ENCODE measurements around the gene KCNMB3. TPM values are rescaled to one million over a fixed set of nuclear protein-coding genes. Genes with fewer than 3 reads are reported as not detected.
"Not testable (repeated sequence)": the region's sequence is repeated elsewhere in the genome, so short reads cannot be mapped to it uniquely, and the experiment has no call there.

The KCNMB3 gene
- total and polyA plus RNA-seq, 4 donors = 2.5 to 6.2 (median 4.0) TPM

GRCh38 chr3:179268400-179269051 is 17.6 kb upstream of the KCNMB3 start:
- intact Hi-C loops (cut with DNase I) = no loop called here
- WGBS, 2 donors = 44 to 59% methylated on average over 4 of the region's 4 CpGs
- ATAC-seq (ENCODE audit: low FRiP score) = no peak

GRCh38 chr3:179266701-179267211 is 15.8 kb upstream of the KCNMB3 start:
- intact Hi-C loops (cut with DNase I) = no loop called here
- H3K4me1 ChIP-seq (ENCODE audit: control insufficient read depth in 1 of 2, insufficient read depth in 2 of 2, low read length in 2 of 2) = no peaks in the 10 kb centered on the region
- no peaks in the 10 kb centered on the region for H3K27me3 ChIP-seq (ENCODE audit: control insufficient read depth in 1 of 2, insufficient read depth in 2 of 2, low read length in 1 of 2)
- no peak overlapping the region for H3K4me3 ChIP-seq (ENCODE audit: low read length in 2 of 2)
- no peaks in the 10 kb centered on the region for H3K9me3 ChIP-seq (ENCODE audit: control insufficient read depth, low read length)
- H3K27ac ChIP-seq (ENCODE audit: low read depth in 1 of 2, low read length in 2 of 2) = no peak overlapping the region
- ATAC-seq (ENCODE audit: low FRiP score) = no peak
- DNase-seq = no peak
- 77 to 81% methylated on average over 21 of the region's 21 CpGs for WGBS, 2 donors
- no peaks in the 10 kb centered on the region for H3K36me3 ChIP-seq (ENCODE audit: control insufficient read depth in 1 of 2, insufficient read depth in 2 of 2, low read length in 1 of 2)

More at GRCh38 chr3:179268400-179269051, 17.6 kb upstream of the KCNMB3 start:
- Histone ChIP-seq H3K27ac (ENCODE audit: low read depth in 1 of 2, low read length in 2 of 2) (no peak overlapping the region), H3K9me3 (ENCODE audit: control insufficient read depth, low read length) (no peaks in the 10 kb centered on the region), H3K4me1 (ENCODE audit: control insufficient read depth in 1 of 2, insufficient read depth in 2 of 2, low read length in 2 of 2) (no peaks in the 10 kb centered on the region), H3K36me3 (ENCODE audit: control insufficient read depth in 1 of 2, insufficient read depth in 2 of 2, low read length in 1 of 2) (no peaks in the 10 kb centered on the region), H3K27me3 (ENCODE audit: control insufficient read depth in 1 of 2, insufficient read depth in 2 of 2, low read length in 1 of 2) (no peaks in the 10 kb centered on the region), H3K4me3 (ENCODE audit: low read length in 2 of 2) (no peak overlapping the region)
- no peak for DNase-seq

GRCh38 chr3:179265875-179266274 is 15.0 kb upstream of the KCNMB3 start:
- no peak for DNase-seq
- H3K4me1 ChIP-seq (ENCODE audit: control insufficient read depth in 1 of 2, insufficient read depth in 2 of 2, low read length in 2 of 2) = no peaks in the 10 kb centered on the region
- H3K27me3 ChIP-seq (ENCODE audit: control insufficient read depth in 1 of 2, insufficient read depth in 2 of 2, low read length in 1 of 2) = no peaks in the 10 kb centered on the region
- H3K4me3 ChIP-seq (ENCODE audit: low read length in 2 of 2) = no peak overlapping the region
- no peak for ATAC-seq (ENCODE audit: low FRiP score)
- no peaks in the 10 kb centered on the region for H3K36me3 ChIP-seq (ENCODE audit: control insufficient read depth in 1 of 2, insufficient read depth in 2 of 2, low read length in 1 of 2)
- intact Hi-C loops (cut with DNase I) = no loop called here
- WGBS, 2 donors = 78 to 88% methylated on average over 4 of the region's 4 CpGs
- no peak overlapping the region for H3K27ac ChIP-seq (ENCODE audit: low read depth in 1 of 2, low read length in 2 of 2)
- H3K9me3 ChIP-seq (ENCODE audit: control insufficient read depth, low read length) = no peaks in the 10 kb centered on the region

GRCh38 chr3:179265092-179265491 is 14.2 kb upstream of the KCNMB3 start:
- intact Hi-C loops (cut with DNase I) = no loop called here
- DNase-seq = no peak
- Histone ChIP-seq H3K9me3 (ENCODE audit: control insufficient read depth, low read length) (no peaks in the 10 kb centered on the region), H3K4me3 (ENCODE audit: low read length in 2 of 2) (no peak overlapping the region), H3K4me1 (ENCODE audit: control insufficient read depth in 1 of 2, insufficient read depth in 2 of 2, low read length in 2 of 2) (no peaks in the 10 kb centered on the region), H3K27ac (ENCODE audit: low read depth in 1 of 2, low read length in 2 of 2) (no peak overlapping the region), H3K36me3 (ENCODE audit: control insufficient read depth in 1 of 2, insufficient read depth in 2 of 2, low read length in 1 of 2) (no peaks in the 10 kb centered on the region), H3K27me3 (ENCODE audit: control insufficient read depth in 1 of 2, insufficient read depth in 2 of 2, low read length in 1 of 2) (no peaks in the 10 kb centered on the region)
- WGBS, 2 donors = 83 to 87% methylated on average over 1 of the region's 1 CpG
- ATAC-seq (ENCODE audit: low FRiP score) = no peak

- no peaks in the 10 kb centered on the region for H3K27me3 ChIP-seq (ENCODE audit: control insufficient read depth in 1 of 2, insufficient read depth in 2 of 2, low read length in 1 of 2)
- ATAC-seq (ENCODE audit: low FRiP score) = no peak
- intact Hi-C loops (cut with DNase I) = no loop called here
- no peaks in the 10 kb centered on the region for H3K36me3 ChIP-seq (ENCODE audit: control insufficient read depth in 1 of 2, insufficient read depth in 2 of 2, low read length in 1 of 2)
- DNase-seq = no peak
- 49 to 74% methylated on average over 4 of the region's 4 CpGs for whole genome bisulfite sequencing, 2 donors
- H3K27ac ChIP-seq (ENCODE audit: low read depth in 1 of 2, low read length in 2 of 2) = no peak overlapping the region
- no peaks in the 10 kb centered on the region for H3K9me3 ChIP-seq (ENCODE audit: control insufficient read depth, low read length)
- H3K4me1 ChIP-seq (ENCODE audit: control insufficient read depth in 1 of 2, insufficient read depth in 2 of 2, low read length in 2 of 2) = no peaks in the 10 kb centered on the region
- H3K4me3 ChIP-seq (ENCODE audit: low read length in 2 of 2) = no peak overlapping the region
Observed at GRCh38 chr3:179264449-179264848, 13.5 kb upstream of the KCNMB3 start.

- intact Hi-C loops (cut with DNase I) = no loop called here
- H3K27ac ChIP-seq (ENCODE audit: low read depth in 1 of 2, low read length in 2 of 2) = no peak overlapping the region
- H3K36me3 ChIP-seq (ENCODE audit: control insufficient read depth in 1 of 2, insufficient read depth in 2 of 2, low read length in 1 of 2) = no peaks in the 10 kb centered on the region
- DNase-seq (no peak), ATAC-seq (ENCODE audit: low FRiP score) (no peak)
- no peaks in the 10 kb centered on the region for H3K9me3 ChIP-seq (ENCODE audit: control insufficient read depth, low read length)
- no peaks in the 10 kb centered on the region for H3K27me3 ChIP-seq (ENCODE audit: control insufficient read depth in 1 of 2, insufficient read depth in 2 of 2, low read length in 1 of 2)
- H3K4me3 ChIP-seq (ENCODE audit: low read length in 2 of 2) = no peak overlapping the region
- 97% methylated on average over 26 to 29 of the region's 29 CpGs for WGBS, 2 donors
- H3K4me1 ChIP-seq (ENCODE audit: control insufficient read depth in 1 of 2, insufficient read depth in 2 of 2, low read length in 2 of 2) = no peaks in the 10 kb centered on the region
Observed at GRCh38 chr3:179263134-179263533, 12.2 kb upstream of the KCNMB3 start.

- peak overlapping the region; percentile 28 to 90 for H3K4me3 ChIP-seq (ENCODE audit: low read length in 2 of 2)
- ATAC-seq (ENCODE audit: low FRiP score) (peak; percentile 95), DNase-seq (peak; percentile 84 to 93)
- H3K27ac ChIP-seq (ENCODE audit: low read depth in 1 of 2, low read length in 2 of 2) = no peak overlapping the region
- intact Hi-C loops (cut with DNase I) = loop anchor here in 1 of 2 donors (2.0 kb wide), 1 partner anchor 112 kb away; the partner anchor contains the start of gene PIK3CA
- H3K27me3 ChIP-seq (ENCODE audit: control insufficient read depth in 1 of 2, insufficient read depth in 2 of 2, low read length in 1 of 2) = no peaks in the 10 kb centered on the region
- H3K4me1 ChIP-seq (ENCODE audit: control insufficient read depth in 1 of 2, insufficient read depth in 2 of 2, low read length in 2 of 2) = no peaks in the 10 kb centered on the region
- H3K36me3 ChIP-seq (ENCODE audit: control insufficient read depth in 1 of 2, insufficient read depth in 2 of 2, low read length in 1 of 2) = no peaks in the 10 kb centered on the region
- H3K9me3 ChIP-seq (ENCODE audit: control insufficient read depth, low read length) = no peaks in the 10 kb centered on the region
- 5 to 8% methylated on average over 68 to 71 of the region's 71 CpGs for WGBS, 2 donors
Observed at GRCh38 chr3:179260949-179261765, 10.2 kb upstream of the KCNMB3 start.

GRCh38 chr3:179259959-179260756 is 9.2 kb upstream of the KCNMB3 start:
- not testable (repeated sequence) for H3K4me1 ChIP-seq (ENCODE audit: control insufficient read depth in 1 of 2, insufficient read depth in 2 of 2, low read length in 2 of 2); DNase-seq; H3K27me3 ChIP-seq (ENCODE audit: control insufficient read depth in 1 of 2, insufficient read depth in 2 of 2, low read length in 1 of 2); H3K9me3 ChIP-seq (ENCODE audit: control insufficient read depth, low read length); H3K4me3 ChIP-seq (ENCODE audit: low read length in 2 of 2); ATAC-seq (ENCODE audit: low FRiP score); H3K36me3 ChIP-seq (ENCODE audit: control insufficient read depth in 1 of 2, insufficient read depth in 2 of 2, low read length in 1 of 2); H3K27ac ChIP-seq (ENCODE audit: low read depth in 1 of 2, low read length in 2 of 2)
- WGBS, 2 donors = 98 to 99% methylated on average over 9 of the region's 9 CpGs
- intact Hi-C loops (cut with DNase I) = loop anchor here in 1 of 2 donors (2.0 kb wide), 1 partner anchor 111 kb away; the partner anchor contains the start of gene PIK3CA
